CD14-positive monocyte (primary cell): ENCODE measurements around the gene POC1B. TPM values are rescaled to one million over a fixed set of nuclear protein-coding genes. Genes with fewer than 3 reads are reported as not detected.

ENCODE experiments used
- DNase-seq, 3 donors: peaks; one replicate each; pipeline ENCODE4 v3.0.0-alpha.2; 2011 to 2022
- H2AFZ ChIP-seq: 2 replicates; pipeline ENCODE4 v1.6.0; 2012; ENCODE audit warnings: mild to moderate bottlenecking, low read depth, low read length, inconsistent platforms; ENCODE audit not compliant: insufficient read depth, poor library complexity, severe bottlenecking
- H3K27ac ChIP-seq, 2 donors: 1 replicate in 1 of 2; 2 replicates in 1 of 2; pipeline ENCODE4 v1.5.1; 2012 to 2013; ENCODE audit warnings: low read length in 2 of 2, control low read depth in 1 of 2, inconsistent platforms in 1 of 2, low read depth in 1 of 2, mild to moderate bottlenecking in 1 of 2
- H3K27me3 ChIP-seq, 2 donors: one replicate each; pipeline versions ENCODE4 v1.6.0 to v1.6.1; 2011 to 2013; ENCODE audit warnings: low read length in 2 of 2; ENCODE audit not compliant: control insufficient read depth in 2 of 2, insufficient read depth in 2 of 2
- H3K36me3 ChIP-seq, 2 donors: replicated peaks in 1 of 2; 1 replicate in 1 of 2; 2 replicates in 1 of 2; pipeline versions ENCODE4 v1.5.1 to v1.6.1; 2012 to 2013; ENCODE audit warnings: low read length in 2 of 2, control low read depth in 1 of 2, inconsistent platforms in 1 of 2, mild to moderate bottlenecking in 1 of 2; ENCODE audit not compliant: insufficient read depth in 2 of 2, control insufficient read depth in 1 of 2
- H3K4me1 ChIP-seq, 2 donors: 1 replicate in 1 of 2; 2 replicates in 1 of 2; pipeline versions ENCODE4 v1.5.1 to v1.6.1; 2012 to 2013; ENCODE audit warnings: low read length in 2 of 2, control low read depth in 1 of 2, inconsistent platforms in 1 of 2, mild to moderate bottlenecking in 1 of 2, moderate library complexity in 1 of 2; ENCODE audit not compliant: insufficient read depth in 2 of 2, control insufficient read depth in 1 of 2
- H3K4me2 ChIP-seq: replicated peaks from 2 replicates; pipeline ENCODE3; 2012; ENCODE audit warnings: low read length, moderate library complexity, mild to moderate bottlenecking; ENCODE audit not compliant: poor library complexity, severe bottlenecking; ENCODE audit errors: extremely low read depth
- H3K4me3 ChIP-seq, 3 experiments: fragments of 200-600 bp in 1 of 3; sonication (generic) in 1 of 3; replicated peaks in 1 of 3; 1 replicate in 2 of 3; 2 replicates in 1 of 3; pipeline ENCODE4 v1.5.1; 2011 to 2013; ENCODE audit warnings: low read length in 3 of 3, mild to moderate bottlenecking in 3 of 3, control low read depth in 2 of 3, low read depth in 2 of 3, inconsistent platforms in 1 of 3, moderate library complexity in 1 of 3
- H3K79me2 ChIP-seq: 2 replicates; pipeline ENCODE4 v1.6.0; 2012; ENCODE audit warnings: mild to moderate bottlenecking, control low read depth, inconsistent platforms, low read length, moderate library complexity; ENCODE audit not compliant: insufficient read depth
- H3K9ac ChIP-seq: 2 replicates; pipeline ENCODE4 v1.6.0; 2017; ENCODE audit warnings: low read length, mild to moderate bottlenecking; ENCODE audit not compliant: insufficient read depth, poor library complexity, severe bottlenecking
- H3K9me3 ChIP-seq, 2 donors: replicated peaks in 1 of 2; 1 replicate in 1 of 2; 2 replicates in 1 of 2; pipeline versions ENCODE4 v1.5.1 to v1.6.1; 2012 to 2013; ENCODE audit warnings: low read length in 2 of 2, control low read depth in 1 of 2; ENCODE audit not compliant: control insufficient read depth in 1 of 2, insufficient read depth in 1 of 2
- H4K20me1 ChIP-seq: 2 replicates; pipeline ENCODE4 v1.6.0; 2012; ENCODE audit warnings: mild to moderate bottlenecking, low read length, control low read depth, moderate library complexity; ENCODE audit not compliant: insufficient read depth
- H3K27ac Mint-ChIP-seq, 7 donors: one replicate each; pipeline ENCODE4 v1.8.0; 2020; ENCODE audit warnings: mild to moderate bottlenecking in 7 of 7, mixed read lengths in 7 of 7, moderate library complexity in 6 of 7, inconsistent platforms in 2 of 7
- H3K27me3 Mint-ChIP-seq, 3 donors: one replicate each; pipeline ENCODE4 v1.8.0; 2021 to 2022; ENCODE audit warnings: low read depth in 3 of 3, mild to moderate bottlenecking in 3 of 3, mixed read lengths in 3 of 3, moderate library complexity in 3 of 3, inconsistent platforms in 1 of 3
- H3K36me3 Mint-ChIP-seq, 2 donors: one replicate each; pipeline ENCODE4 v1.8.0; 2020; ENCODE audit warnings: mixed read lengths in 2 of 2, inconsistent platforms in 1 of 2, mild to moderate bottlenecking in 1 of 2
- H3K4me1 Mint-ChIP-seq: one replicate; pipeline ENCODE4 v1.8.0; 2020; ENCODE audit warnings: mild to moderate bottlenecking, mixed read lengths
- H3K4me3 Mint-ChIP-seq, 2 donors: one replicate each; pipeline ENCODE4 v1.8.0; 2020; ENCODE audit warnings: mild to moderate bottlenecking in 2 of 2, mixed read lengths in 2 of 2, moderate library complexity in 1 of 2
- H3K9me3 Mint-ChIP-seq, 7 donors: one replicate each; pipeline ENCODE4 v1.8.0; 2020 to 2022; ENCODE audit warnings: mixed read lengths in 7 of 7, mild to moderate bottlenecking in 6 of 7, moderate library complexity in 6 of 7, inconsistent platforms in 2 of 7
- WGBS: methylation state at CpG from one replicate; pipeline ENCODE4 v1.1.5; 2013; ENCODE audit warnings: missing lambda C conversion rate; ENCODE audit not compliant: insufficient coverage; 5-methylcytosine and 5-hydroxymethylcytosine counted together
- intact Hi-C, 2 donors: fragments of 100-400 bp; cut with micrococcal nuclease; formaldehyde crosslinking; loops; one replicate each; pipeline versions ENCODE4 v1.15.0 to v1.15.1; 2023
- polyA plus RNA-seq, 3 donors: library from polyadenylated mRNA; depleted of rRNA in 1 of 3; unstranded in 2 of 3; stranded (reverse) in 1 of 3; fragments of 300-500 nt in 2 of 3; fragments of >200 nt in 1 of 3; fragmentation: Illumina TruSeq in 2 of 3; gene quantifications; 1 replicate in 2 of 3; 2 replicates in 1 of 3; pipeline ENCODE4 v1.2.3, GENCODE V29; 2012 to 2021
- TF ChIP-seq, protein P1 (sequence below): fragments of 200-600 bp; IDR thresholded peaks from one replicate; pipeline ENCODE4 v1.8.0; 2022; ENCODE audit warnings: antibody characterized with exemption, mild to moderate bottlenecking

POC1B gene
- polyA plus RNA-seq, 3 donors = 8.4 to 32.0 (median 29.7) TPM

DNA sequence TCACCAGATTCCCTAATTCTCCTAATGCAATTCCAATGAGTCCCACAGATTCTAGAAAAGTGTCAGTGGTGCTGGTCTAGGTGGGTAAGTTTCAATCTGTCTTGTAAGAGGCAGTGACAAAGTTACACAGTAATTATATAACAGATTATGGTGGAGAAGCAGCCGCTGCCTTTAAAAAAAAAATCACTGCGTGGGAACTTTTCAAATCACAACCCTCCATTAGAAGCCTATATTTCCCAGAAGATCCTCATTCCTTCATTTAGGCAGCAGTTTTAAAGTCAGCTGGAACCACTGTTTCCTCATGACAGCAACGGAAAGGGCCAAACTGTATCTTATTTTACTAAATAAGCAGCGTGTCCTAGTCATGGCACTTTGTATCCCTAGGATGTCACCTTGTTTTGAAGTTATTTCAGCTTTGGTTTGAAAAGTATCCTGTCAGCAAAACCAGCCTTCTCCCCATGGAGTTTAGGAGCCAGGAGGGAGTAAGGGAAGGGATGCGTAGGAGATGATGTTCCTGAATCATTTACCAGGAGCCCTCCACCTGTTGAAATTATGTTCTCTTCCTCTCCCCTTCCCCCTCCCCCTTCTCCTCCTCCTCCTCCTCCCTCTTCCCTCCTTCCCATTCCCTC, 145.9 kb downstream of the POC1B start:
- no peak overlapping the region for H2AFZ ChIP-seq
- no peaks in the 10 kb centered on the region for H3K9me3 ChIP-seq
- peaks cover 46% of the 10 kb centered on the region for H3K4me1 Mint-ChIP-seq
- no peaks in the 10 kb centered on the region for H4K20me1 ChIP-seq
- TF ChIP-seq, protein P1, sequence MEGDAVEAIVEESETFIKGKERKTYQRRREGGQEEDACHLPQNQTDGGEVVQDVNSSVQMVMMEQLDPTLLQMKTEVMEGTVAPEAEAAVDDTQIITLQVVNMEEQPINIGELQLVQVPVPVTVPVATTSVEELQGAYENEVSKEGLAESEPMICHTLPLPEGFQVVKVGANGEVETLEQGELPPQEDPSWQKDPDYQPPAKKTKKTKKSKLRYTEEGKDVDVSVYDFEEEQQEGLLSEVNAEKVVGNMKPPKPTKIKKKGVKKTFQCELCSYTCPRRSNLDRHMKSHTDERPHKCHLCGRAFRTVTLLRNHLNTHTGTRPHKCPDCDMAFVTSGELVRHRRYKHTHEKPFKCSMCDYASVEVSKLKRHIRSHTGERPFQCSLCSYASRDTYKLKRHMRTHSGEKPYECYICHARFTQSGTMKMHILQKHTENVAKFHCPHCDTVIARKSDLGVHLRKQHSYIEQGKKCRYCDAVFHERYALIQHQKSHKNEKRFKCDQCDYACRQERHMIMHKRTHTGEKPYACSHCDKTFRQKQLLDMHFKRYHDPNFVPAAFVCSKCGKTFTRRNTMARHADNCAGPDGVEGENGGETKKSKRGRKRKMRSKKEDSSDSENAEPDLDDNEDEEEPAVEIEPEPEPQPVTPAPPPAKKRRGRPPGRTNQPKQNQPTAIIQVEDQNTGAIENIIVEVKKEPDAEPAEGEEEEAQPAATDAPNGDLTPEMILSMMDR = no peak
- peaks cover 0 to 2% (median 0%) of the 10 kb centered on the region in 7 donors for H3K9me3 Mint-ChIP-seq
- peaks cover 0 to 6% (median 0%) of the 10 kb centered on the region in 3 donors for H3K27me3 Mint-ChIP-seq
- H3K36me3 Mint-ChIP-seq = no peaks in the 10 kb centered on the region
- H3K27me3 ChIP-seq = no peaks in the 10 kb centered on the region
- intact Hi-C loops = no loop called here
- peaks cover 42 to 43% of the 10 kb centered on the region in 2 donors for H3K4me1 ChIP-seq
- no peak overlapping the region for H3K4me2 ChIP-seq
- H3K4me3 ChIP-seq = no peak overlapping the region
- no CpG with 5 or more reads among the region's 5 CpGs for WGBS
- no peak for DNase-seq
- H3K27ac ChIP-seq = no peak overlapping the region
- no peak overlapping the region for H3K9ac ChIP-seq
- H3K27ac Mint-ChIP-seq = no peak overlapping the region
- H3K4me3 Mint-ChIP-seq = no peak overlapping the region
- no peaks in the 10 kb centered on the region for H3K36me3 ChIP-seq
- H3K79me2 ChIP-seq = no peaks in the 10 kb centered on the region

DNA sequence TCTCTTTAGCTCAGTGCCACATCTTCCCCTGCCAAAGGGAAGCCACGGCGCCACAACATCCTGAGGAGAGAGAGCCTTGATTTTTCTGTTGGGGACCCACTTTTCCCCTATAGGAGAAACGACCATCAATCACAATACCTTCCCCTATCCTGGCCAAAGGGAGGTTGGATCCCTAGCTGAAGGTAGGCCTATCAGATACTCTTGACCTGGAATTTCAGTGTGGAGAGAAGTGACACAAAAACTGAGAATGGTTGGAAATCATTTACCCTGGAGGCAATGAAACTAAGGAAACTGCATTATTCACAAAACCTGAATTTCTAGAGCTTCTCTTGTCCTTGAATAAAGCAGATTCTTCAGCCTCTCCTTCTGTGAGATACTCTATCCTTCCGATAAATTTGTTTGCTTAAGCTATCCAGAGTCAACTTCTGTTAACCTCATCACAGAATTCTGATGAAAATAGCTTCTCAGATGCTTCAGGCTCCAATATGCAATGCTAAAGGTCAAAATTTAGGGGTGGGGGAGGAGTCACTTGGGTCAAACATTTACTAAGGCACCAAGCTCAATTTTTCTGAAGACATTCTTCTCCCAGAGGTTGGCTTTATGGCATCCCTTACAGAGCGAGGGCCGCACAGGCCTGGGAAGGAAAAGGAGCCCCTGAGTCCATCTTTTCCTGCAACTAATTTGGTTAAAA, 146.6 kb downstream of the POC1B start:
- Mint-ChIP-seq H3K27ac (peak overlapping the region in 1 of 7 donors; percentile 35), H3K27me3 (peaks cover 0 to 6% (median 0%) of the 10 kb centered on the region in 3 donors), H3K9me3 (peaks cover 0 to 2% (median 0%) of the 10 kb centered on the region in 7 donors), H3K4me3 (no peak overlapping the region), H3K4me1 (peaks cover 42% of the 10 kb centered on the region), H3K36me3 (no peaks in the 10 kb centered on the region)
- H3K9me3 ChIP-seq = no peaks in the 10 kb centered on the region
- no peak overlapping the region for H3K4me3 ChIP-seq
- no peak overlapping the region for H3K4me2 ChIP-seq
- no peak overlapping the region for H2AFZ ChIP-seq
- no peaks in the 10 kb centered on the region for H3K36me3 ChIP-seq
- H4K20me1 ChIP-seq = no peaks in the 10 kb centered on the region
- H3K27me3 ChIP-seq = no peaks in the 10 kb centered on the region
- WGBS = 100% methylated on average over 1 of the region's 6 CpGs
- TF ChIP-seq, protein P1 = no peak
- intact Hi-C loops = no loop called here
- no peak overlapping the region for H3K9ac ChIP-seq
- no peak overlapping the region for H3K27ac ChIP-seq
- DNase-seq = no peak
- no peaks in the 10 kb centered on the region for H3K79me2 ChIP-seq
- H3K4me1 ChIP-seq = peaks cover 36% of the 10 kb centered on the region in 2 donors
